Neutrophil (primary cell): ENCODE results near the gene NPAS3.

Experiments used
- H3K27ac ChIP-seq: fragments of 200-600 bp; sonication (generic); 2 replicates; pipeline ENCODE4 v1.5.1; 2016; ENCODE audit warnings: mild to moderate bottlenecking, moderate library complexity
- H3K27me3 ChIP-seq: fragments of 200-600 bp; sonication (generic); 2 replicates; pipeline ENCODE4 v1.6.0; 2016; ENCODE audit warnings: mild to moderate bottlenecking
- H3K36me3 ChIP-seq: fragments of 200-600 bp; sonication (generic); 2 replicates; pipeline ENCODE4 v1.5.1; 2017
- H3K4me1 ChIP-seq, 2 experiments: fragments of 200-600 bp in 1 of 2; sonication (generic) in 1 of 2; 1 replicate in 1 of 2; 2 replicates in 1 of 2; pipeline versions ENCODE4 v1.5.1 to v1.6.1; 2013 to 2016; ENCODE audit warnings: low read depth in 1 of 2, low read length in 1 of 2, mild to moderate bottlenecking in 1 of 2, moderate library complexity in 1 of 2; ENCODE audit not compliant: control insufficient read depth in 1 of 2, insufficient read depth in 1 of 2
- H3K4me3 ChIP-seq, 2 experiments: fragments of 200-600 bp in 1 of 2; sonication (generic) in 1 of 2; 1 replicate in 1 of 2; 2 replicates in 1 of 2; pipeline ENCODE4 v1.5.1; 2013 to 2016; ENCODE audit warnings: low read depth in 1 of 2, low read length in 1 of 2, mild to moderate bottlenecking in 1 of 2, moderate library complexity in 1 of 2
- H3K9me3 ChIP-seq: fragments of 200-600 bp; sonication (generic); 2 replicates; pipeline ENCODE4 v1.5.1; 2016
- TF ChIP-seq, protein P1 (sequence below): fragments of 200-600 bp; sonication (generic); IDR thresholded peaks from 2 replicates; pipeline ENCODE4 v1.5.1; 2016; ENCODE audit warnings: antibody characterized with exemption

NPAS3 gene

DNA sequence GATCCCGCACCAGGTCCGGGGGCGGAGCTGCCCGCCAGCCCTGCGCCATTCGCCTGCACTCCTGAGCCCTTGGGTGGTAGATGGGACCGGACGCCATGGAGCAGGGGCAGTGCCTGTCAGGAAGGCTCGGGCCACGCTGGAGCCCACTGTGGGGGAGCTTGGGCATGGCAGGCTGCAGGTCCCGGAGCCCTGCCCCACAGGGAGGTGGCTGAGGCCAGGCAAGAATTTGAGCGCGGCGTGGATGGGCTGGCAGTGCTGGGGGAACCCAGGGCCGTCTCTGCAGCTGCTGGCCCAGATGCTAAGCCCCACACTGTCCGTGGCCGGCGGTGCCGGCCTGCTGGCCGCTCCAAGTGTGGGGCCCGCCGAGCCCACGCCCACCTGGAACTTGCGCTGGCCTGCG is 260.0 kb downstream of the NPAS3 start:
- H3K4me1 ChIP-seq, result no peaks in the 10 kb centered on the region
- H3K4me3 ChIP-seq, result no peak overlapping the region
- no peaks in the 10 kb centered on the region for H3K27me3 ChIP-seq
- H3K27ac ChIP-seq, result no peak overlapping the region
- H3K36me3 ChIP-seq, result no peaks in the 10 kb centered on the region
- H3K9me3 ChIP-seq, result no peaks in the 10 kb centered on the region
- TF ChIP-seq, protein P1, sequence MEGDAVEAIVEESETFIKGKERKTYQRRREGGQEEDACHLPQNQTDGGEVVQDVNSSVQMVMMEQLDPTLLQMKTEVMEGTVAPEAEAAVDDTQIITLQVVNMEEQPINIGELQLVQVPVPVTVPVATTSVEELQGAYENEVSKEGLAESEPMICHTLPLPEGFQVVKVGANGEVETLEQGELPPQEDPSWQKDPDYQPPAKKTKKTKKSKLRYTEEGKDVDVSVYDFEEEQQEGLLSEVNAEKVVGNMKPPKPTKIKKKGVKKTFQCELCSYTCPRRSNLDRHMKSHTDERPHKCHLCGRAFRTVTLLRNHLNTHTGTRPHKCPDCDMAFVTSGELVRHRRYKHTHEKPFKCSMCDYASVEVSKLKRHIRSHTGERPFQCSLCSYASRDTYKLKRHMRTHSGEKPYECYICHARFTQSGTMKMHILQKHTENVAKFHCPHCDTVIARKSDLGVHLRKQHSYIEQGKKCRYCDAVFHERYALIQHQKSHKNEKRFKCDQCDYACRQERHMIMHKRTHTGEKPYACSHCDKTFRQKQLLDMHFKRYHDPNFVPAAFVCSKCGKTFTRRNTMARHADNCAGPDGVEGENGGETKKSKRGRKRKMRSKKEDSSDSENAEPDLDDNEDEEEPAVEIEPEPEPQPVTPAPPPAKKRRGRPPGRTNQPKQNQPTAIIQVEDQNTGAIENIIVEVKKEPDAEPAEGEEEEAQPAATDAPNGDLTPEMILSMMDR, result no peak

DNA sequence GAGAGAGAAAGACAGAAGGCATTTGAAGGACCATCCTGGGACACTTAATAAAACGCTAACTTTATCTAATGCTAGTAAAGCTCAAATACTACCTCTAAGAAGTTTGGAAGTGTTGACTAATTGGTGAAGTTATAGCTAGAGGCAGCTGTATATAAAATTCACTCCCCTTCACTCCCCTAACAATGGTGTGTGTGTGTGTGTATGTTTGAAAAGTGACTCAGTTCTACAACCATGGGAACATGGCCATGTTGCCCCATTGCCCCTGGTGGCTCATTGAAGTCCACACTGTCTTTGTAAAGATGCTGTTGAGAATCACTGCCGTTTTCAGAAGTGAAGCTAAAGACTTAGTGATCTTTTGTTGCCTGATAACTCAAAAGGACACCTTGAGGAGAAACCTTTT is 262.4 kb downstream of the NPAS3 start:
- Histone ChIP-seq H3K27ac (no peak overlapping the region), H3K4me3 (no peak overlapping the region), H3K27me3 (no peaks in the 10 kb centered on the region), H3K9me3 (no peaks in the 10 kb centered on the region), H3K4me1 (no peaks in the 10 kb centered on the region), H3K36me3 (no peaks in the 10 kb centered on the region)
- TF ChIP-seq, protein P1, result no peak

DNA sequence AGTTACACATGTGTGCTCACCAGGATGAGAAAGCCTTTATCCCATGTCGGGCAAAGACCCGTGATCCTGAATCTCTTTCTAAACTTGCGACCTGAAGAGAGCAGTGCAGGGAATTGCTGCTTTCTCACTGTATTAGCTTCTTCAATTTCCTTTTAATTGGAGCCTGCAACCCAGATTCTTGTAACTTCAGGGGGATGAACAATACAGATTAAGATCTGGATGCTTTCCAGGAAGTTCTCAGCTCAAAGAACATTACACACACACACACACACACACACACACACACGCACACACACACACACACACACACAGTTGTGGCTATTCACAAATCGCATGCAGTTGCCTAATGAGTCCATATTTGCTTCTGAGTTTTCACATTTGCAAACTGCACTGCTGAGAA is 268.3 kb downstream of the NPAS3 start:
- H3K4me1 ChIP-seq, result no peaks in the 10 kb centered on the region
- TF ChIP-seq, protein P1, result no peak
- no peaks in the 10 kb centered on the region for H3K36me3 ChIP-seq
- H3K27ac ChIP-seq, result no peak overlapping the region
- no peaks in the 10 kb centered on the region for H3K27me3 ChIP-seq
- no peaks in the 10 kb centered on the region for H3K9me3 ChIP-seq
- no peak overlapping the region for H3K4me3 ChIP-seq

DNA sequence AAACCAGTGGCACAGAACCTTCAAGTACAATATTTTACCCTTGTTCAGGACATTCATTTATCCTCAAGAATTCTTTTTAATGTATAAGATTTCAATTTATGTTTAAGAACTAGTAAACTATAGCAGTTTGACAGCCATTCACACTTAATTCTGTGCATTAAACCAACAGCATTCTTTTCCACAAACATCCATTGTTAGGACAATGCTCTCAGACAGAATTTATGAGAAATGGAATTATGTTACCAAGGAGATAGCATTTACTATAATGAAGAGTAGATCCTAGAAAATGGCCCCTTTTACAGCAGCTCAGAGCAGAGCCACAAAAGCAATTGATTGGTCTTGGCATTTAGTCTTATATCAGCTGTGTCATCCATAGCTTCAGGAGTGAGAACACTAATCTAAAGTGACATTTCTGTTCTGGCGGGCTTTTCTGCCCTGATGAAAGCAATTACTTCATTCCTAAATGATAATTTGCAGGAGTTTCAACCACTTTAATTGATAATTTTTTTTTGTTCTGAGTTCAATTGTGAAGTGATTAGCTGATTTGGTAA is 268.9 kb downstream of the NPAS3 start:
- H3K27me3 ChIP-seq, result no peaks in the 10 kb centered on the region
- H3K36me3 ChIP-seq, result no peaks in the 10 kb centered on the region
- no peaks in the 10 kb centered on the region for H3K9me3 ChIP-seq
- no peak overlapping the region for H3K27ac ChIP-seq
- no peaks in the 10 kb centered on the region for H3K4me1 ChIP-seq
- TF ChIP-seq, protein P1, result no peak
- no peak overlapping the region for H3K4me3 ChIP-seq

DNA sequence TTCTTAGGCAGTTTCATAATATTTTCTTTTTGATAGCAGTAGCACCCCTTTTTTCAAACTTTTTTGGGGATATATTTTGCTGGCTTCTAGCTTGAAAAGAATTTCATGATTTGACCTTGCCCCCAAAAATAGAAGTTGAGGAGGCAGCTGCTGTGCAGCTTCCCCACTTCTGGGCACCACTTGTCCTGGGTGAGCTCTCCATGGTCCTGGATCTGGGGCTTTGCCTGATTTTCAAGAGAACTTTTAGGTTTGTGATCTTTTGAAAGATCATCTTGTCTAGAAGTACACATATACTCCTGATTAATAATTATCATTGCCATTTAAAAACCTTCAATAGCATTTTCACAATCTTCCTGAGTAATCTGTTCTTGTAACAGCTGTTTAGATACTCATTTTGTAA is 271.6 kb downstream of the NPAS3 start:
- no peaks in the 10 kb centered on the region for H3K9me3 ChIP-seq
- H3K36me3 ChIP-seq, result no peaks in the 10 kb centered on the region
- H3K4me3 ChIP-seq, result no peak overlapping the region
- H3K27me3 ChIP-seq, result no peaks in the 10 kb centered on the region
- H3K27ac ChIP-seq, result no peak overlapping the region
- TF ChIP-seq, protein P1, result no peak
- H3K4me1 ChIP-seq, result no peaks in the 10 kb centered on the region

DNA sequence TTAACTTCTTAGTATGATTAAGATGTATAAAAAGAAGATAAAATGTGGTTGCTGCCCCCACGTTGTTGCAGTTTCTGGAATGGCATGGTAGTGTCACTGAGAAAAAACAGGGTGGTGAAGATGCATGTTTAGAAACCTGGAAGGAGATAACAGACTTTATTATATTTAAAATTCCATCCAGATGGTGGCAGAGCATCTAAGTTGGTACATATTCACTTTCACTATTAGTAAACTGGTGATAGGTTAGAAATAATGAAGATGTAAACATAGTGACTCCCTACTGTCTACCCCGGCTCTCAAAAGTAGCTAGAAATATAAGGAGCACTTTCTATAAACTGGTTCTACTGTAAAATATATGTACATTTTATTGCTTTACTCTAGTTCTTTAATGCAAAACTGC is 279.3 kb downstream of the NPAS3 start:
- Histone ChIP-seq H3K4me3 (no peak overlapping the region), H3K9me3 (no peaks in the 10 kb centered on the region), H3K27me3 (no peaks in the 10 kb centered on the region), H3K36me3 (no peaks in the 10 kb centered on the region), H3K27ac (no peak overlapping the region), H3K4me1 (no peaks in the 10 kb centered on the region)
- TF ChIP-seq, protein P1, result no peak
